Measurements from ENCODE around the gene WLS. TPM values are rescaled to one million over a fixed set of nuclear protein-coding genes. Genes with fewer than 3 reads are reported as not detected.
"Not testable (repeated sequence)": the region's sequence is repeated elsewhere in the genome, so short reads cannot be mapped to it uniquely, and the experiment has no call there.

Gene WLS
- total RNA-seq, 1 donor from 2014 or later = 187 TPM

DNA sequence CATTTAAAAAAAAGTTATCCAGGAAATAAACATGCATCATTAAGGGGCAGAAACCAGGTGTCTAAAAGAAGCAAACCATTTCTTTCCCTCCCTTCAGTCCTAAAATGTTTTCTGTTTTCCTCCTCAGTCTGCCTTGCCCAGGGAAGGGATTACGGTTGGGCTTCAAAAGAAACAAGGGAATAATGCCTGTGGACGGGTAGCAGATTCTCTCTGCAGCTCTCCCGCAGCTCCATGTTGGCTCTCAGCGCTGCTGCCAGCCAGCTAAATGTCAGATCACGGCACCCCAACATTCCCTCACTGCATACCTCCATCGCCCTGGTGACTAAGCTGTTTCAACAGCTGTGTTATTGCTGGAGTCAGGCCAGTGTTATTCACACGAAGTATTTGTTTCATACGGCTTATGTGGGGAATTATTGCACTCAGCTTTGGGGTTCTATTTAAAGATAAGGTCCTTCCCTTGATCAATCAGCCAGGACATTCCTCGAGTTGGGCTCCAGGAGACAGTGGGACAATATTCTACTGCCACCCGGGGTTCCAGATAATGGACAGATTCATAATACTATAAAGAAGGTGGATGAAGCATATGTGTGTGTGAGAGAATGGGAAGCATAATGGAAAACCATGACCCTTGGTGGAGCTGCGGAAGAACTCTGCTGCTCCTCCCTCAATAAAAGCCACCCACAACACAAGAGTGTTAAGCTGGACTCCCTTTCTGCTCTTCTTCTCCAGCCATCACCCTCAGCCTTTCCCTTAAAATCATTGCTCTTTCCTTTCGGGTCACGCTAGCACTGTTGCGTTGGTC is 58.2 kb downstream of the WLS start:
- peak overlapping the region; percentile 79 for H3K9ac ChIP-seq (ENCODE audit: low read length)
- DNase-seq (ENCODE audit: low read depth) (peak; percentile 98), FAIRE-seq (peak; percentile 95)
- Mint-ChIP-seq H3K27ac (ENCODE audit: unreplicated experiment) (peak overlapping the region; percentile 99), H3K4me3 (ENCODE audit: unreplicated experiment) (peak overlapping the region; percentile 52), H3K27me3 (ENCODE audit: low read depth, unreplicated experiment) (no peaks in the 10 kb centered on the region), H3K36me3 (ENCODE audit: low read depth, unreplicated experiment) (peaks cover 11% of the 10 kb centered on the region), H3K9me3 (ENCODE audit: unreplicated experiment) (peaks cover 5% of the 10 kb centered on the region), H3K4me1 (ENCODE audit: low read depth, unreplicated experiment) (peaks cover 58% of the 10 kb centered on the region)
- peaks cover 36% of the 10 kb centered on the region for H3K79me2 ChIP-seq (ENCODE audit: insufficient read depth, low read length)
- H2AFZ ChIP-seq (ENCODE audit: low read depth, low read length) = no peak overlapping the region
- H3K27me3 ChIP-seq (ENCODE audit: insufficient read depth, low read length) = no peaks in the 10 kb centered on the region
- TF ChIP-seq EZH2 (IDR thresholded peaks at IDR 0.05; ENCODE audit: insufficient read depth, low read length) = no peak
- TF ChIP-seq, protein P1, sequence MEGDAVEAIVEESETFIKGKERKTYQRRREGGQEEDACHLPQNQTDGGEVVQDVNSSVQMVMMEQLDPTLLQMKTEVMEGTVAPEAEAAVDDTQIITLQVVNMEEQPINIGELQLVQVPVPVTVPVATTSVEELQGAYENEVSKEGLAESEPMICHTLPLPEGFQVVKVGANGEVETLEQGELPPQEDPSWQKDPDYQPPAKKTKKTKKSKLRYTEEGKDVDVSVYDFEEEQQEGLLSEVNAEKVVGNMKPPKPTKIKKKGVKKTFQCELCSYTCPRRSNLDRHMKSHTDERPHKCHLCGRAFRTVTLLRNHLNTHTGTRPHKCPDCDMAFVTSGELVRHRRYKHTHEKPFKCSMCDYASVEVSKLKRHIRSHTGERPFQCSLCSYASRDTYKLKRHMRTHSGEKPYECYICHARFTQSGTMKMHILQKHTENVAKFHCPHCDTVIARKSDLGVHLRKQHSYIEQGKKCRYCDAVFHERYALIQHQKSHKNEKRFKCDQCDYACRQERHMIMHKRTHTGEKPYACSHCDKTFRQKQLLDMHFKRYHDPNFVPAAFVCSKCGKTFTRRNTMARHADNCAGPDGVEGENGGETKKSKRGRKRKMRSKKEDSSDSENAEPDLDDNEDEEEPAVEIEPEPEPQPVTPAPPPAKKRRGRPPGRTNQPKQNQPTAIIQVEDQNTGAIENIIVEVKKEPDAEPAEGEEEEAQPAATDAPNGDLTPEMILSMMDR (IDR thresholded peaks at IDR 0.05; ENCODE audit: insufficient read depth, low read depth, low read length) = no peak
- H3K4me3 ChIP-seq (ENCODE audit: insufficient read depth, low read depth, low read length) = peak overlapping the region; percentile 46
- H3K36me3 ChIP-seq (ENCODE audit: insufficient read depth, low read length) = peaks cover 4% of the 10 kb centered on the region
- H3K9me3 ChIP-seq (ENCODE audit: insufficient read depth, low read depth, low read length) = no peaks in the 10 kb centered on the region
- peak overlapping the region; percentile 81 for H3K4me2 ChIP-seq (ENCODE audit: low read length)
- H4K20me1 ChIP-seq (ENCODE audit: insufficient read depth, low read length) = no peaks in the 10 kb centered on the region
- H3K4me1 ChIP-seq (ENCODE audit: insufficient read depth, low read length) = peaks cover 66% of the 10 kb centered on the region
- peak overlapping the region; percentile 93 for H3K27ac ChIP-seq (ENCODE audit: low read depth, low read length)

DNA sequence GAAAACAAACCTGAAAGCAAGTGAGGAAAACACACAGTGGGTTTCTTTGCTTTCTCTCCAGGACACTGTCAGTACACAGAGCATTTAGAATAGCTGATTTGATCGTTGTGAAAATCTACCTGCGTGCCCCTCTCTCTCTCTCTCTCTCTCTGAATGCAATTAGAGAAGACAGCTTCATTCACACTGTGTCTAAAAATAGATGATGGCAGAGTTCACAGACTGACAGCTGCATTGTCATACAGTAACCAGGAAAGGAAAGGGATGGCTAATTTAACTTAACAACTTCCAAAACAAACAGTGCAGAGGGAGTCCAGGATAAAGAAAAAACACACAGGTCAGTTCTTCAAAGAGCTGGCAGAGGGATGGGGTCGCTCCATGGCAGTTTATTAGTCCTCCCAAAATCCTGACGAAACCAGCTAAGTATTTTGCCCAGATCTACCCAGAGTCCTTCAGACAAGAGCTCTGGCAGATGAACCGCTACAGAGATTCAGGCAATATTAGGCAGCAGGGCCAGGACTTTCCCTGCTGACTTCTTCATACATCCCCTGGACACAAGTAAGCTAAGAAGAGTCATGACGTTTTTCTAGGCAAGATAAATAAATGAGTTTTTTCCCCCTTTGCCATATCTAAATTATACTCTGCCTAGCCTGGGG is 58.9 kb downstream of the WLS start:
- no peak overlapping the region for H3K4me3 Mint-ChIP-seq (ENCODE audit: unreplicated experiment)

DNA sequence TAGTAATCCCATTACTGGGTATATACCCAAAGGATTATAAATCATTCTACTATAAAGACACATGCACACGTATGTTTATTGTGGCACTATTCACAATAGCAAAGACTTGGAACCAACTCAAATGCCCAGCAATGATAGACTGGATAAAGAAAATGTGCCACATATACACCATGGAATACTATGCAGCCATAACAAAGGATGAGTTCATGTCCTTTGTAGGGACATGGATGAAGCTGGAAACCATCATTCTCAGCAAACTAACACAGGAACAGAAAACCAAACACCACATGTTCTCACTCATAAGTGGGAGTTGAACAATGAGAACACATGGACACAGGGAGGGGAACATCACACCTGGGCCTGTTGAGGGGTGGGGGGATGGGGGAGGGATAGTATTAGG is 60.5 kb downstream of the WLS start:
- peaks cover 56% of the 10 kb centered on the region for H3K4me1 Mint-ChIP-seq (ENCODE audit: low read depth, unreplicated experiment)
- not testable (repeated sequence) for FAIRE-seq

More for the DNA sequence above, 58.9 kb downstream of the WLS start:
- H3K4me3 ChIP-seq (ENCODE audit: insufficient read depth, low read depth, low read length) = peak overlapping the region; percentile 46
- Mint-ChIP-seq H3K27ac (ENCODE audit: unreplicated experiment) (peak overlapping the region; percentile 99), H3K36me3 (ENCODE audit: low read depth, unreplicated experiment) (peaks cover 11% of the 10 kb centered on the region), H3K27me3 (ENCODE audit: low read depth, unreplicated experiment) (no peaks in the 10 kb centered on the region), H3K9me3 (ENCODE audit: unreplicated experiment) (peaks cover 5% of the 10 kb centered on the region), H3K4me1 (ENCODE audit: low read depth, unreplicated experiment) (peaks cover 56% of the 10 kb centered on the region)
- no peak overlapping the region for H2AFZ ChIP-seq (ENCODE audit: low read depth, low read length)
- peak; percentile 45 for FAIRE-seq
- H3K4me1 ChIP-seq (ENCODE audit: insufficient read depth, low read length) = peaks cover 62% of the 10 kb centered on the region
- peak overlapping the region; percentile 93 for H3K27ac ChIP-seq (ENCODE audit: low read depth, low read length)
- no peaks in the 10 kb centered on the region for H4K20me1 ChIP-seq (ENCODE audit: insufficient read depth, low read length)
- peaks cover 4% of the 10 kb centered on the region for H3K36me3 ChIP-seq (ENCODE audit: insufficient read depth, low read length)
- no peaks in the 10 kb centered on the region for H3K9me3 ChIP-seq (ENCODE audit: insufficient read depth, low read depth, low read length)
- TF ChIP-seq, protein P1 (IDR thresholded peaks at IDR 0.05; ENCODE audit: insufficient read depth, low read depth, low read length) = no peak
- TF ChIP-seq EZH2 (IDR thresholded peaks at IDR 0.05; ENCODE audit: insufficient read depth, low read length) = no peak
- peak overlapping the region; percentile 81 for H3K4me2 ChIP-seq (ENCODE audit: low read length)
- DNase-seq (ENCODE audit: low read depth) = peak; percentile 78
- H3K79me2 ChIP-seq (ENCODE audit: insufficient read depth, low read length) = peaks cover 44% of the 10 kb centered on the region
- H3K9ac ChIP-seq (ENCODE audit: low read length) = peak overlapping the region; percentile 79
- H3K27me3 ChIP-seq (ENCODE audit: insufficient read depth, low read length) = no peaks in the 10 kb centered on the region

More for the DNA sequence above, 60.5 kb downstream of the WLS start:
- peaks cover 55% of the 10 kb centered on the region for H3K4me1 ChIP-seq (ENCODE audit: insufficient read depth, low read length)
- not testable (repeated sequence) for H3K4me2 ChIP-seq (ENCODE audit: low read length); H3K4me3 Mint-ChIP-seq (ENCODE audit: unreplicated experiment); H3K27ac Mint-ChIP-seq (ENCODE audit: unreplicated experiment); H3K27me3 ChIP-seq (ENCODE audit: insufficient read depth, low read length); H3K27me3 Mint-ChIP-seq (ENCODE audit: low read depth, unreplicated experiment); H3K9me3 Mint-ChIP-seq (ENCODE audit: unreplicated experiment); H3K9ac ChIP-seq (ENCODE audit: low read length); H3K4me3 ChIP-seq (ENCODE audit: insufficient read depth, low read depth, low read length); H3K27ac ChIP-seq (ENCODE audit: low read depth, low read length); H2AFZ ChIP-seq (ENCODE audit: low read depth, low read length); DNase-seq (ENCODE audit: low read depth); H3K9me3 ChIP-seq (ENCODE audit: insufficient read depth, low read depth, low read length); H4K20me1 ChIP-seq (ENCODE audit: insufficient read depth, low read length)
- peaks cover 12% of the 10 kb centered on the region for H3K36me3 Mint-ChIP-seq (ENCODE audit: low read depth, unreplicated experiment)
- H3K36me3 ChIP-seq (ENCODE audit: insufficient read depth, low read length) = peaks cover 11% of the 10 kb centered on the region
- H3K79me2 ChIP-seq (ENCODE audit: insufficient read depth, low read length) = peaks cover 53% of the 10 kb centered on the region
